NCI-H748 (cell line): ENCODE data around the gene BBS9.
"Not testable (repeated sequence)": the region's sequence is repeated elsewhere in the genome, so short reads cannot be mapped to it uniquely, and the experiment has no call there.

ENCODE experiments used
- DNase-seq: peaks from one replicate; lab custom pipeline; 2025; ENCODE audit not compliant: unreplicated experiment; lab: John Stamatoyannopoulos, UW

BBS9 gene

GRCh38 chr7:33193308-33193864 lies 64.0 kb downstream of the BBS9 start:
- no peak for DNase-seq

DNA sequence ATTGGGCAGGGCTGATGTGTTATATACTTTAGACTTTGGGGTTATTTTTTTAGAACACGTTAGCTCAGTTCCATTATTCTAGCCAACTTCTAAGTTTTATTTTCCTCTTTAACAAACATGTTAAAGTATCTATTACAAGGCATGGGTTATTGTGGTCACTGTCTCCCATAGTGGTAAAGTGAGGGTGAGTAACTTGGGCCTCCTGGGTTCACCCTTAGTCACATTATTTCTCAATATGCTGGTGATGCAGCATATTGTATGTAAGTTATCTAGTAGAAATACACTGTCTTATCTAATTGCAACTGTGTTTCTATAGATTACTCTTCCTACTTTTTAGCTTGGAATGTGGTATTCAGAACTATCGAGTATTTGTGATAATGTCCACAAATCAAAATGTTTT lies 65.9 kb downstream of the BBS9 start:
- DNase-seq = no peak

GRCh38 chr7:33196221-33196620 lies 66.9 kb downstream of the BBS9 start:
- no peak for DNase-seq

DNA sequence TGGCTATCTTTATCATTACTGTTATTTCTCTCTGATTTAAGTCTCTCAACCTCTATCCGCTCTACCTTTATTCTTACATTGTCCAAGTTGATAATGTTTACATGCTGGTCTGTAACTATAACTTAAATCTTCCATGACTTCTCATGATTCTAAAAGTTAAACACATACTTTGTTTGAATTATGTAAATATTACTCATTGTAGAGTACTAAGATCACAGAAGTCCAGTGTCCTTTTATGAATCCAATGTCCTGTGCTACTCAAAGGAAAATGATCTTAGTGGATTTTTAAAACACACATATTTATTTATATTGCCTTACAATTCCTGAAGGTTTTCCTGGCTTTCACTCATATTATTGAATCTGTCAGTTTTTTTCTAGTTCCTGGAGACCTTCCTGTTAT lies 70.9 kb downstream of the BBS9 start:
- DNase-seq = no peak

- DNase-seq = no peak
Observed at GRCh38 chr7:33201821-33202220, 72.5 kb downstream of the BBS9 start.

DNA sequence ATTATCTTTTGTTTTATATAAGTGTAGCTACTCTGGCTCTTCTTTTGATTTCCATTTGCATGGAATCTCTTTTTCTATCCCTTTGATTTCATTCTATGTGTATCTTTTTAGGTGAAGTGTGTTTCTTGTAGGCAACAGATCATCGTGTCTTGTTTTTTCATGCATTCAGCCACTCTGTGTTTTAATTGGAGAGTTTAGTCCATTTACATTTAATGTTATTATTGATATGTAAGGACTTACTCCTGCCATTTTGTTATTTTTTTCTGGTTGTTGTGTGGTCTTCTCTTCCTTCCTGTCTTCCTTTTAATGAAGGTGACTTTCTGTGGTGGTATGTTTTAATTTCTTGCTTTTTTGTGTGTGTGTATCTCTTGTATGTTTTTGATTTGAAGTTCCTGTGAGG lies 81.6 kb downstream of the BBS9 start:
- no peak for DNase-seq

DNA sequence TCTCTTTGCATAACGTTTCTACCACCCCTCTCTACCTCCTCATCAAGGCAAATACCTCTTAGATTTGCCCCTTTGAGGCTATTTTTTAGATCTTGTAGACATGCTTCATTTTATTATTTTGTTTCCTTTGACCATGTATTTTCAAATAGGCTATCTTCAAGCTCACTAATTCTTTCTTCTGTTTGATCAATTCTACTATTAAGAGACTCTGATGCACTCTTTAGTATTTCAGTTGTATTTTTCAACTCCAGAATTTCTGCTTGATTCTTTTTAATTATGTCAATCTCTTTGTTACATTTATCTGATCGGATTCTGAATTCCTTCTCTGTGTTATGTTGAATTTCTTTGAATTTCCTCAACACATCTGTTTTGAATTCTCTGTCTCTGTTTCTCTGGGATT lies 82.8 kb downstream of the BBS9 start:
- DNase-seq = no peak

DNA sequence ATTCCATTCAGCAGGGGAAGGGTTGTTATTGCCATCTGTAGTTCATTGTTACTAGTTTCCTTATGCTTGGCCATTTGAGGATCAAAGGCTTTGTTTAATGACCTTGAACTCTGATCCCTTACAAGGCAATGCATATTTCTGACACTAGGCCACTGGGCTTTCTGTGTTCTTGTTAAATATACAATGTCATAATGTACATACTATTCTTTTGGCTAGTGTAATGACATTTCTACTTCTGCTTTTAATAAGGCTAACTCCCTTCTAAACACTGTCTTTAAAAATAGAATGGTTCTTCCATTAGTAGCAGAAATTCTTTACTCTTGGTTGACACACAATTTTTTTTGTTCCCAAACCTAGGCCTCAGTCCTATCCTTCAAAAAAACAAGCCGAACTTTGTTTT lies 86.6 kb downstream of the BBS9 start:
- DNase-seq = no peak

GRCh38 chr7:33217595-33217994 lies 88.2 kb downstream of the BBS9 start:
- DNase-seq = no peak

DNA sequence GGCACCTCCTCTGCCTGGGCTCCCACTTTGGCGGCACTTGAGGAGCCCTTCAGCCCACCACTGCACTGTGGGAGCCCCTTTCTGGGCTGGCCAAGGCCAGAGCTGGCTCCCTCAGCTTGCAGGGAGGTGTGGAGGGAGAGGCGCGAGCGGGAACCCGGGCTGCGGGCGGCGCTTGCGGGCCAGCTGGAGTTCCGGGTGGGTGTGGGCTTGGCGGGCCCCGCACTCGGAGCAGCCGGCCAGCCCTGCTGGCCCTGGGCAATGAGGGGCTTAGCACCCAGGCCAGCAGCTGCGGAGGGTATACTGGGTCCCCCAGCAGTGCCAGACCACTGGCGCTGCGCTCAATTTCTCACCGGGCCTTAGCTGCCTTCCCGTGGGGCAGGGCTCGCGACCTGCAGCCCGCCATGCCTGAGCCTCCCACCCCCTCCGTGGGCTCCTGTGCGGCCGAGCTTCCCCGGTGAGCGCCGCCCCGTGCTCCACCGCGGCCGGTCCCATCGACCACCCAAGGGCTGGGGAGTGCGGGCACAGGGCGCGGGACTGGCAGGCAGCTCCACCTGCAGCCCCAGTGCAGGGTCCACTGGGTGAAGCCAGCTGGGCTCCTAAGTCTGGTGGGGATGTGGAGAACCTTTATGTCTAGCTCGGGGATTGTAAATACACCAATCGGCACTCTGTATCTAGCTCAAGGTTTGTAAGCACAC lies 89.6 kb downstream of the BBS9 start:
- not testable (repeated sequence) for DNase-seq

GRCh38 chr7:33220231-33220630 lies 90.9 kb downstream of the BBS9 start:
- no peak for DNase-seq

DNA sequence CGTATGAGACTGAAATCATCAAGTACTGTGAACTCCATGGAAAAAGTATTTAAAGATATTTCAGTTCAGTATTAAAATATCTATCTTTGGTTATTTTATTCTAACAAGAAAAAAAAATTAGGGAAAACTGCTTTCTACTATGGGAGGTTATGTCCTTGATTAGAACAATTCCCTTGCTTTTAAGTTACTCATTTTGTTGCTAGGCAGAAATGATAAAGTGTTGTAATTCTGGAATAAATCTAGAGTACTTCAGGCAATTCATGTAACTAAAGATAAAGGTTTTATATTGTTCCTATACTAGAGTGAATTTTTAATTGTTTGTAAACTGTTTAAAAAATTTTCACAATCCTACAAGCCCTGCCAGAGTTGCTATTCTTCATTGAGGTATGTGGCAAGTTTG lies 92.0 kb downstream of the BBS9 start:
- DNase-seq = no peak

DNA sequence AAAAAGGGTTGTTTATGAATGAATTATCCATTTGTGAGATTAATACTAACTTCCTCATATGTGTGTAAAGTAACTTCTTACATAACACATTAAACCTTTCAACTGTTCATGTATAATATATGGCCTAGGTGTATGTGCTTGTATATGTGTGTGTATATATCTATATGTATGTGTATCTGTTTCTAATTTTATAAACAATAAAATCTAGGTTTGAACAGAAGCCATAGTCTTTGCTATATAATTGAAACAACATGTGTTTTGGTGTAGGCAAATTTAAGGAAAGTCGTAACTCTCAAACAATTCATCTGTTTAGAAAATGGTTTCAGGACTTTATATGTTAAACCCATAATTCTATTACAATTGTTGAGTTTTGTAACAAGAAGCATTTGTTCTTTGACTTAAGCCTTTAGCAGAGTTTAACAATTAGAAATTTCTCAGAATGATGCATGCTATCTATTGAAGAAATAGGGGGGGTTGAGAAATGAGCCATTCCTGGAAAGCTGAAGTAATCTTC lies 103.3 kb downstream of the BBS9 start:
- no peak for DNase-seq

GRCh38 chr7:33233659-33234058 lies 104.3 kb downstream of the BBS9 start:
- no peak for DNase-seq

DNA sequence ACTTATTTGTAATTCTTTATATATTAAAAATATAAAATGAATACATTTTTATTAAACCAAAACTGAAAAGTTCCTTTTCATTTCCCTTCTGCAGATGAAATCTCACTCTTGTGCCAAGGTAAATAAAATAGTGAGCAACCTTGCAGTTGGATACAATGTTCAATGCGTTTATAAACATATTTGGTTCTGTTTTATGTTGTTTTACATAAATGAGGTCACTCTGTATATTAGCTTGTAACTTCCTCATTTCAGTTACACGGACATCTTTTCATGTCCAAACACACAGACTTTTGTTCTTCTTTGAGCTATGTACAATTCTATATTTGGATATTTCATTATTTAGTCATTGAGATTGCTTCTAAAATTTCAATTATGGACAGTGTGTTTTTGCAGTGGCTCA lies 107.7 kb downstream of the BBS9 start:
- no peak for DNase-seq

DNA sequence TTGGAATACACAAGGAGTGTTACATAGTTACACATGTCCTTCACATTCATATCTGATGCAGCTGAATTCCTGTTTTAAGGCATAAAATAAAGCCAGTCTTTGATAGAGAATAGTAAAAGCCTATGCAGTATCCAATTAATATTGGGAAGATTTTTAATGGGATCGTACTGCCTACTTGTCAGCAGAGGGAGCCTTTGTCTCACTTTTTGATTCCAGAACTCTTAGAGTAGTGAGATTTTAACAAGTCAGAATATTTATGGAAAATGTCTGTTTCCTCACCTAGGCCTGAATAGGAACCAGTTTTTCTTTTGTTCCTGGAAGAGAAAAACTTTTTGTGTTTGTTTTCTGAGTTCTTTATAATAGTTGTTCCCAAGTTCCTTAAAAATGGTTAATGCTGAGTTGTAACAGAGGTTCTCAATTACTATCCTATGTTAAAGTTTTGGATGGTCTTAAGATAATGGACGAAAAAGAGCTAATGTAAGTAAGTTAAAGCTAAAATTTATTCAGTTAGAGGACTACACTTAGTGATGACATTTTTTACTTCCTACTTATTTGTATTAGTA lies 114.0 kb downstream of the BBS9 start:
- peak; percentile 51 for DNase-seq

- no peak for DNase-seq
Observed at GRCh38 chr7:33248671-33249070, 119.3 kb downstream of the BBS9 start.

DNA sequence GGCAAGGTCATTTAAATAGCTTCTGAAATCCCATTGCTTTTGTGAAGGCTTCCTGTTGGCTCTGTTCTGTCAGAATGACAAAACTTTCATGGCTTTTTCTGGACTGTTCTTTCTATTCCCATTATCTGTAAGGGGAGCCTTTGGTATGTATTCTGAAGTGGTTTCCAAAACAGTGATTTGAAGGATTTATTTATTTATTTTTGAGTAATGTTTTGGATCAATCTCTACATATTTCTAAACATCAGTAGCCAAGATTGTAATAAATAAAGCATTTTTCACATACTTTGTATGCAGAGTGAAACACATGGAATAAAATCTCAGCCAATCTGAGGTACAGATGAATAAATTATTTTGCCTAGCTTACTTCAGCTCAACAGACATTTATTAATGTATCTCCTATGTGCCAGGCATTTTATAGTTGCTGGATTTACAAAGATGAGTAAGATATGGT lies 121.1 kb downstream of the BBS9 start:
- DNase-seq = no peak

DNA sequence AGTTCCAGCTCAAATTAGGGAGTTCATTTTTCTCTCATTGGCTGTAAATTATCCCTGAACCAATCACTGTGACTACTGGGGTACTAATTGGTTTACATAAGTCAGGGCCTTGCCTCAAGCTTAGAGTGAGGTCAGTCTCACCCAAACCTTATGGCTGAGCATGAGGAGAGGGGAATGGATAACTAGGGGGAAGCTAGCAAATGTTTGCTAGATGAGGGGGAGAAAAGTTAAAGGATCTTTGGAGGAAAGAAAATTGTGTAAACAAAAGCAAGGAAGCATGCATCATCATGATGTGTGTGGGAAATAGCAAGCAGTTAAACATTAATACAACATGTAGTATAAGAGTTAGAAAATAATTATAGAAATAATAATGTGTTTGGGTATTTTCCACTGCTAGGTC lies 121.9 kb downstream of the BBS9 start:
- DNase-seq = no peak

- no peak for DNase-seq
Observed at GRCh38 chr7:33258491-33258951, 129.2 kb downstream of the BBS9 start.

DNA sequence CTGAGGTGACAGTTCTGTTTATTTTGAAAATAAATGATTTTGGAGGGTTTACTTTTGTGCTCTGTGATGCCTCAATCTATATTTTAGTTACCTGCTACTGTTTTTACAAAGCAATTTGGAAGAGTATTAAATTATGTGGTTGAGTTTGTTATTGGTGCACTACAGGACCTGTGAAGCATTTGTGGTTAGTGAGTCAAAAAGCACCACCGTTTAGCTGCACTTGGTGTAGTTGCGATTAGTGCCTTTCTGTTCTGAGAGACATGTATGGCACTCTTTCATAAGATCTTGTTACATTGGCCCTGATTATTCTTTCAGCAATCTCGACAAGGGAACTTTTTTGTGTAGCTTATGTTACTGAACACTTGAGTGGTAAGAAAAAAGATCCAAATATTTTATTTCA lies 132.2 kb downstream of the BBS9 start:
- no peak for DNase-seq

GRCh38 chr7:33262476-33262875 lies 133.1 kb downstream of the BBS9 start:
- no peak for DNase-seq
